HG02588 (cell line): ENCODE data around the gene NUP93.
"Not testable (repeated sequence)": the region's sequence is repeated elsewhere in the genome, so short reads cannot be mapped to it uniquely, and the experiment has no call there.

Source experiments
- ATAC-seq: cut with Tn5 transposase; IDR thresholded peaks from one replicate; pipeline ENCODE4 v1.9.1; 2021; ENCODE audit warnings: mild to moderate bottlenecking, moderate library complexity; ENCODE audit not compliant: unreplicated experiment

The NUP93 gene

GRCh38 chr16:56865394-56866062 is 135.6 kb downstream of the NUP93 start:
- no peak for ATAC-seq

GRCh38 chr16:56866955-56867830 is 137.3 kb downstream of the NUP93 start:
- no peak for ATAC-seq

- ATAC-seq: no peak
Observed at GRCh38 chr16:56868175-56868574, 138.2 kb downstream of the NUP93 start.

- not testable (repeated sequence) for ATAC-seq
Observed at GRCh38 chr16:56868766-56869165, 138.8 kb downstream of the NUP93 start.

- ATAC-seq: peak; percentile 37
Observed at GRCh38 chr16:56869513-56870275, 139.8 kb downstream of the NUP93 start.

- peak; percentile 22 for ATAC-seq
Observed at GRCh38 chr16:56870276-56870888, 140.5 kb downstream of the NUP93 start.

GRCh38 chr16:56871172-56871593 is 141.3 kb downstream of the NUP93 start:
- no peak for ATAC-seq

DNA sequence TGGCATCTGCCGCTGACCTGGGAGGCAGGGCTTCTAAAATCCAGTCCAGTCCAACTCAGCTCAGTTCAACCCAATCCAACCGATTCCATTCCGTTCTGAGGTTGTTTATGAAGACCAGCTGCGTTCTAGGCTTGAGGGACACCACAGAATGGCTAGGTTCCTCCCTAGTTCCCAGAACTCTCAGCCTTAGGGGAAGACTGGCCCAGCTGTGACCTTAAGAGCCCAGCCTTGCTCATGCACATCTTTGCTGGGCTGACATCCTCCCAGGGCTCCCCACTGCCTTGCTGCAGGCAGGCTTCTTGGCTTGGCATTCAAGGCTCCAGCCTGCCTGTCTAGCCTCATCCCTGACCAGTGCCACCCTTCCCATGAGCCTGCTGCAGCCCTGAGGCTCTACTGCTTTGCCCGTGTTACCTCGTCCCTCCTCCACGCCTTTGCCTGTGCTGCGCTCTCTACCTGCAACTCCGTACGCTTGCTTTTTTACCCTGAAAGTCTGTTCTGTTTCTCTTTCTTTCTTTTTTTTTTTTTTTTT is 143.0 kb downstream of the NUP93 start:
- ATAC-seq: no peak

DNA sequence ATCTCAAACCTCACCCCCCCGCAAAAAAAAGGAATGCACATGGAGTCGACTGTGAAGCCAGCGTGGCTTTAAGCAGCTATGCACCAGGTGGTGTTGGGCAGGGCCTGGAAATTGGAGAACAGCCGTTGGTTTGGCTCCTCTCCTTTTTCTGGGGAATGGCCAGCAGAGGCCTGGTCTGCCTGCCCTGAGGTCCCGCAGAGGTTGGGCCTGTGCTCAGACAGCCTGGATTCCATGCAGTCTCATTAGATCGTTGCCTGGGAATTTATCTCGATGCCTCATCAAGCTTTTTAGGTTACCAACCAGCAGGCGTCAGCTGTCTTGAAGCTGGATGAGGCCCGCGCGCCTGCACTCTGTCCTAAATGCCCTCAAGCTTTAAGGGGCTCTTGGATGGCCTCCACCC is 144.9 kb downstream of the NUP93 start:
- ATAC-seq: no peak

GRCh38 chr16:56876048-56876447 is 146.1 kb downstream of the NUP93 start:
- ATAC-seq: no peak

- no peak for ATAC-seq
Observed at GRCh38 chr16:56877486-56878182, 147.7 kb downstream of the NUP93 start.

- ATAC-seq: no peak
Observed at GRCh38 chr16:56878282-56878854, 148.4 kb downstream of the NUP93 start.

GRCh38 chr16:56879276-56879675 is 149.3 kb downstream of the NUP93 start:
- no peak for ATAC-seq

- ATAC-seq: no peak
Observed at GRCh38 chr16:56880176-56880575, 150.2 kb downstream of the NUP93 start.

- no peak for ATAC-seq
Observed at GRCh38 chr16:56880685-56881084, 150.8 kb downstream of the NUP93 start.

DNA sequence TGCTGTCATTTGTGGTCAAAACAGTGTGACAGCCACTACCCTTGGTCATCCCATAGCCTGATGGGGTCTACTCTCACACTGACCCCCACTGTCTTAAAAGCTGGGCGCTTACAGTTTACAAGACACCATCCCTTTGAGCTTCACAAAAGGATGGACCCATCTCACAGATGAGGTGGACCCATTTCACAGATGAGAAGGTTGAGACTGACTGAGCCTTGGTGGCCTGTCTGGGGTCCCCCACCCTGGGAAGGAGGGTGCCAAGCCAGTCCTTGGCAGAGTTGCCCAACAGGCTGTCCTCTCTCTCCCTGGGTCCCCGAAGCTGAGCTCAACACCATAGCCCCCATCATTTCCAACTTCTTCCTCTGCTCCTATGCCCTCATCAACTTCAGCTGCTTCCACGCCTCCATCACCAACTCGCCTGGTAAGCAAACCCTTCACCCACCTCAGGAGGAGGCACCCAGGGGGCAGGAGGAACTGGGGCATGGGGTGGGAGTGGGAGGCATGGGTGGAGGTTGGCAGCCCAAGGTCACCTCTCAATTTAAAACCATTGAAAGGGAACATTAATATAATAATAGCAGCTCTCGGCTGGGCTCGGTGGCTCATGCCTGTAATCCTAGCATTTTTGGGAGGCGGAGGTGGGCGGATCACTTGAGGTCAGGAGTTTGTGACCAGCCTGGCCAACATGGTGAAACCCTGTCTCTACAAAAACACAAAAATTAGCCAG is 152.3 kb downstream of the NUP93 start:
- no peak for ATAC-seq

DNA sequence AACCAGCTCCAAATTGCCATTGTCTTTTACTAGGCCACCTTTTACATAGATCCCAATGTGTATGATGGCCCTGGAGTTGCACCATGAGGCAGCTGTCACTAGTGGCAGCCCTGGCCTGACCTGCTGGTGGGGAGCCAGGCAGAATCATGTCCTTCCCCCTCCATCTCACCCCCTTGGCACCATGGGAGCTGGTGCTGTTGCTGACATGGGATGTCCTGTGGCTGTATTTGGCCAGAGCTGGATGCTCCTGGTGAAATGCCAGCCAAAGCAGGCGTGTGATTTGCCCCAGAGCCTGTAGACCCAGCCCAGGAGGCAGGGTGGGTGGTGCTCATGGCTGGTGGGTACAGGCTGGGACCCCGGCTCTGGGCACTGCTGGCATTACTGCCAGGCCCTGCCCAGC is 153.7 kb downstream of the NUP93 start:
- no peak for ATAC-seq

- ATAC-seq: no peak
Observed at GRCh38 chr16:56884026-56884582, 154.2 kb downstream of the NUP93 start.

- not testable (repeated sequence) for ATAC-seq
Observed at GRCh38 chr16:56884929-56885328, 155.0 kb downstream of the NUP93 start.
